Measurements from ENCODE around the gene CD99L2.

- TF ChIP-seq ZNF384 (IDR thresholded peaks at IDR 0.05), result no peak
- TF ChIP-seq TARDBP (IDR thresholded peaks at IDR 0.05), result no peak
- no peak for TF ChIP-seq BHLHE40 (IDR thresholded peaks at IDR 0.05; ENCODE audit: borderline replicate concordance)
Observed at GRCh38 chrX:150752124-150752523, 146.3 kb downstream of the CD99L2 start.
